ENCODE data around the gene UTP4.
A peak's percentile ranks its signal among the peaks of the same experiment; 100 is the strongest.

The UTP4 gene

GRCh38 chr16:69180011-69180338 lies 47.5 kb downstream of the UTP4 start:
- DNase-seq, result no peak

GRCh38 chr16:69182730-69183416 lies 50.4 kb downstream of the UTP4 start:
- no peak for DNase-seq

GRCh38 chr16:69186642-69187445 lies 54.4 kb downstream of the UTP4 start, which contains the start of gene SNTB2:
TSS of gene SNTB2 (plus strand) at chr16:69187164. CDS start at chr16:69187167, 3 bp downstream.
- DNase-seq, result peak; percentile 70

DNA sequence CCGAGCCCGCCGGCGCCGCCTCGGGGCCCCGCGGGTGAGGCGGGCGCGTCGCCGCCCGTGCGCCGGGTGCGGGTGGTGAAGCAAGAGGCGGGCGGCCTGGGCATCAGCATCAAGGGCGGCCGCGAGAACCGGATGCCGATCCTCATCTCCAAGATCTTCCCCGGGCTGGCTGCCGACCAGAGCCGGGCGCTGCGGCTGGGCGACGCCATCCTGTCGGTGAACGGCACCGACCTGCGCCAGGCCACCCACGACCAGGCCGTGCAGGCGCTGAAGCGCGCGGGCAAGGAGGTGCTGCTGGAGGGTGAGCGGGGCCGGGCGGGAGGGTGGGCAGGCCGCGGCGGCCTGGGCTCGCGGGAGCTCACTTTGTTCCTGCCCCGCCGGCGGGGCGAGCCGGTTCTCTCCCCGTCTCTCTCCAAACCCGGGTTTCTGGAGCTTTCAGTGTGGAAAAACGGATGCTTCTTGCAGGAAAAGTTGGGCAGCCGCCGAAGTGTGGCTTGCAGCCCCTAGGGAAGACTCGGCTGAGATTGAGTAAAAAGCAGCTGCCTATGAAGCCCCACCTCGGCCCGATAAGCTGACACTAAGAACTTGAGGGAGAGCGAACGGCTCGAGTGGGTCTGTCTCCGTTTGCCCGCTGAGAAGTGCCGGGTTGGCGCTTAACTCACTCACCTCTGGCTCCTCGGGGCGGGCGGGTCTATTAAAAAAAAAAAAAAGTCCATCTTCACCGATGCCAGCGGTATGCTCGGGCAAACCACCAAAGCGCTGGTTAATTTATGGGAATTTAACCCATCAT lies 55.2 kb downstream of the UTP4 start:
- DNase-seq, result no peak

DNA sequence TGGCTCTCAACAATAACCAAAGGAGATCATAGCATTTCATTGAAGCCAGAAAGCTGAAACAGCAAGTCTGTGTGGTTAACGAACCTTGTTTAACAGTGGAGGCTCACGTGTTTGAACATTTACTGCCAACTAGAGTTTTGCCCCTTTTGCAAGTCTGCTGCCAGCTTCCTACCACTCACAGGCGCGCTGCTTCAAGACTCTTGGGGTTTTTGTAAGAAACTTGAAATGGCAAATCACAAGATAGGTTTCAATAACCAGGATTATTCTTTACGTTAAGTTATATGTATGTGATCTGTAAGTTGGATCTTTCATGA lies 55.7 kb downstream of the UTP4 start:
- DNase-seq, result no peak

- DNase-seq, result no peak
These were observed 56.3 kb downstream of the UTP4 start for GRCh38 chr16:69188716-69189115.

DNA sequence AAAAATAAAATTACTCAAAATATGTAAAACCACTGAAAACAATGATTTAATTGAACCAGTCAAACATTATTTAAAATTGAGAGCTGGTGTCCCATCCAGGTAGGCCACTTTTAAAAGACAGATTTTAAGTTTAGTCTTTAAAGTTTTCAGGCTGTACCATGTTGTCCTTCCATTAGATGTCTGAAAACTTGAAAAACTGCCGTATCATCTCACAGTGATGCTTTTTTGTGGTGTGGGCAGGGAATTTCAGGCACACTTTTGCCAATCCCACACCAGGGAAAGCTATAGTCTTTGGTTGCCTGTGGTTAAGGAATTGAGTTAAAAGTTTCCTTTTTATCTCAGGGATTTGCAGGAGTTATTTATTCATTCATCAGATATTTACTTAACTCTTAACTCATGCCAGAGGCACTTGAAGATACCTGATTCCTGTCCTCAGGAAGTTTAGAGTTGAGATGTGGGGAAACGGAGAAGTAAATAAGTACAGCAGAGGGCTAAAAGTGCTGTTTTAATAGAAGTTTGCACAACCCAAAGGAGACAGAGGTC lies 57.7 kb downstream of the UTP4 start:
- no peak for DNase-seq

- DNase-seq, result no peak
These were observed 58.1 kb downstream of the UTP4 start for GRCh38 chr16:69190598-69190997.

GRCh38 chr16:69191136-69191535 lies 58.7 kb downstream of the UTP4 start:
- no peak for DNase-seq

DNA sequence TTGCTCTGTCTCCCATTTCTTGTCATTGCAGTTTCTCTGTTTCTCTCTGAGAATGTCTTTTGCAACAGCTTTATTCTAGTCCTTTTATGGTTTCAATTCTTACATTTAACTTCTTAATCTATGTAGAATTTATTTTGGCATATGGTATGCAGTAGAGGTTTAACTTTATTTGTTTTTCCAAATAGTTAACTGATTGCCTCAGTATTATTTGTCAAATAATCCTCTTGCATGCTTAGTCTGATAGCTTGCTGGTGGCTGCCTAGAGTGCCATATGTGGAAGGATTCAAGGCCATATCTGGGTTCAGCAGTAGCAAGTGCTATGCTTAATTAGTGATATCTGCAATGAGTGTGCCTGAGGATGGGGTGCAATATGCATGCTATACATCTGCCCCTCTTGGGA lies 61.4 kb downstream of the UTP4 start:
- DNase-seq, result no peak

- no peak for DNase-seq
These were observed 62.0 kb downstream of the UTP4 start for GRCh38 chr16:69194488-69194887.

- no peak for DNase-seq
These were observed 63.0 kb downstream of the UTP4 start for GRCh38 chr16:69195369-69196029.

GRCh38 chr16:69197573-69197972 lies 65.1 kb downstream of the UTP4 start:
- DNase-seq, result no peak

DNA sequence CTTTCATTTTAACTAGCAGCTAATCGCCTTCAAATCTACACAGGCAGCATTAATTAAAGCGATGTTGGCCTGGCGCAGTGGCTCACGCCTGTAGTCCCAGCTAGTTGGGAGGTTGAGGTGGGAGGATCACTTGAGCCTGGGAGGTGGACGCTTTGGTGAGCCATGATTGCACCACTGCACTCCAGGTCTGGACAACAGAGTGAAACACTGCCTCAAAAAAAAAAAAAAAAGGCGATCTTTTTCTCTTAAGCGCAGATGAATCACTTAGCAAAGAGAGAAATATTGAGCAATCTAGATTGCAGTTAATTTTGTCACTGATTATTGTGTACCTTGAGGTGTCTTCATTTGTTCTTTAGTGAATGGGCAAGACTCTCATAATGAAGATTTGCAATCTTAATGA lies 66.9 kb downstream of the UTP4 start:
- DNase-seq, result no peak

- no peak for DNase-seq
These were observed 68.8 kb downstream of the UTP4 start for GRCh38 chr16:69201291-69201690.

DNA sequence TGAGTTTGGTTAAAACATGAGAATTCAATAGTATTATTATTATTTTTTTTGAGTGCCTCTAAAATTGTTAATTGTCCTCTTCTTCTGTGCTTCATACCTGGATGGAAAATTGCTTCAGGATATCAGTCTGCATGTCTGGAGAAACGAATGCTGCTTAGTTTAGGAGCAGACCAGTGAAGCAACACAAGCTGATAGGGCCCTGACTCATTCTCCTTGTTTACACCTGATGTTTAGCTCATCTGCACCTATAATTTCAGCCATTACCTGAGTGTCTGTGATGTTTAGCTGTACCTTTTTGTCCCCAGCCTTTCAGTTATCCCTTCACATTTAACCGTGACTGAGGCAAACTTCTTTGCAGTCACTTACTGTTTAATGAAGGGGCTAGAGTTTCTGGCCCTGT lies 69.3 kb downstream of the UTP4 start:
- no peak for DNase-seq

- no peak for DNase-seq
These were observed 71.7 kb downstream of the UTP4 start for GRCh38 chr16:69204172-69204571.

- DNase-seq, result no peak
These were observed 77.3 kb downstream of the UTP4 start for GRCh38 chr16:69209735-69210134.

- peak; percentile 54 for DNase-seq
These were observed 85.0 kb downstream of the UTP4 start for GRCh38 chr16:69217433-69217832.

Measured in amniotic stem cell (primary cell).